Measurements from ENCODE around the gene ATP5PB.

Gene ATP5PB

DNA sequence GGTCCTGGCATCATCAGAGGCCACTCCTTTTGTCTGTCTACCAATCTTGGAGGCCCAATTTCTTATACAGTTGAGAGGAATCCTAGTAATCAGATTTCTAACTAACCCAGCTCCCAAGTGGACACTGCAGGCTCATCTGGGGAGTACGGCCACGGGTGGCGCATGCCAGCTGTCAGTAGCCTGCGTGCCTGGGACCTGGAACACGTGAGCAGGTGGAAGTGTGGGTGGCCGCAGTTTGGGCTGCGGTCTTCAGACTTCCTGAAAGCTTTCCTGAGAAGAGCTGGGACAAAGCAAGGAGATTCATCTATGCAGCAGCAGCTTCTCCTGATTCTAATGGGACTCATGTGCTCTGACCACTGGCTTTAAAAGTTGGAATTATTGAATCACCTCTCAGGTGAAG lies 41.8 kb downstream of the ATP5PB start:
- H3K27ac ChIP-seq: no peak overlapping the region
- TF ChIP-seq ZFX (IDR thresholded peaks at IDR 0.05; ENCODE audit: borderline replicate concordance): no peak
- TF ChIP-seq, protein P1, sequence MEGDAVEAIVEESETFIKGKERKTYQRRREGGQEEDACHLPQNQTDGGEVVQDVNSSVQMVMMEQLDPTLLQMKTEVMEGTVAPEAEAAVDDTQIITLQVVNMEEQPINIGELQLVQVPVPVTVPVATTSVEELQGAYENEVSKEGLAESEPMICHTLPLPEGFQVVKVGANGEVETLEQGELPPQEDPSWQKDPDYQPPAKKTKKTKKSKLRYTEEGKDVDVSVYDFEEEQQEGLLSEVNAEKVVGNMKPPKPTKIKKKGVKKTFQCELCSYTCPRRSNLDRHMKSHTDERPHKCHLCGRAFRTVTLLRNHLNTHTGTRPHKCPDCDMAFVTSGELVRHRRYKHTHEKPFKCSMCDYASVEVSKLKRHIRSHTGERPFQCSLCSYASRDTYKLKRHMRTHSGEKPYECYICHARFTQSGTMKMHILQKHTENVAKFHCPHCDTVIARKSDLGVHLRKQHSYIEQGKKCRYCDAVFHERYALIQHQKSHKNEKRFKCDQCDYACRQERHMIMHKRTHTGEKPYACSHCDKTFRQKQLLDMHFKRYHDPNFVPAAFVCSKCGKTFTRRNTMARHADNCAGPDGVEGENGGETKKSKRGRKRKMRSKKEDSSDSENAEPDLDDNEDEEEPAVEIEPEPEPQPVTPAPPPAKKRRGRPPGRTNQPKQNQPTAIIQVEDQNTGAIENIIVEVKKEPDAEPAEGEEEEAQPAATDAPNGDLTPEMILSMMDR (IDR thresholded peaks at IDR 0.05): no peak

DNA sequence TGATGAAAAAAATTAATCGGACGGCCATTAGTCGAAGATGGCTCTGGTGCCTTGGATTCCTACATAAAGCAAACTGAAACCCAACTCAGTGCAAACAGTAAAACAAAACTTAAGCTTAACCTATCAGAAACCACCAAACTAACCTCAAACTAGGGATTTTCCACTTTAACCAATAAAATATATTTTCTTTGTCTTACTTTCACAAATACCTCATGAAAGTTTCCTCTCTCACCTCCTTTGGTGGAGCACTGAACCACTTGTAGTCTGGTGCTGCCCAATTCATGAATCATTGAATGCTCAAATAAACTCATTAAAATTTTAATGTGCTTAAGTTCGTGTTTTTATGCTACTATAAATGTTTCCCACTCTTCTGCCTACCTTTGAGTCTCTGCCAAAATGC lies 47.1 kb downstream of the ATP5PB start:
- no peak for TF ChIP-seq ZFX (IDR thresholded peaks at IDR 0.05; ENCODE audit: borderline replicate concordance)
- TF ChIP-seq, protein P1 (IDR thresholded peaks at IDR 0.05): no peak
- no peak overlapping the region for H3K27ac ChIP-seq

DNA sequence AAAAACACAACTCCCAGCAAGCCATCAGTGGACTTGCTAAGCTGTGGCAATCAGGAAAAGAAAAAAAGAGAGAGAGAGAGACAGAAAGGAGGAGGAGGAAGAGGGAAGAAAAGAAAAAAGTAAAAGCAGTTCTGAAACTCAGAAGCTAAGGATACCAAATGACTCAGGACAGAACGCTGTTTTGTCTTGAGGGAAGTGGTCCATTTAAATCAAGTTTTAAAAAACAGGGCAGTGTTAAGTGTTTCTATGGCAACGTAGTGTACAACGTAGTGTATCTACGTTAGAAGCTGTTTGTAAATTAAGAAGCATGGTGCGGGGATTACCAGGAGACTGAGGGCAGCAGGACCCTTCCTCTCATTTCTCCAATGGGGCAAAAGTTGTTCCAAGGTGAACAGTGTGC lies 48.3 kb downstream of the ATP5PB start:
- no peak overlapping the region for H3K27ac ChIP-seq
- TF ChIP-seq ZFX (IDR thresholded peaks at IDR 0.05; ENCODE audit: borderline replicate concordance): no peak
- TF ChIP-seq, protein P1 (IDR thresholded peaks at IDR 0.05): no peak

DNA sequence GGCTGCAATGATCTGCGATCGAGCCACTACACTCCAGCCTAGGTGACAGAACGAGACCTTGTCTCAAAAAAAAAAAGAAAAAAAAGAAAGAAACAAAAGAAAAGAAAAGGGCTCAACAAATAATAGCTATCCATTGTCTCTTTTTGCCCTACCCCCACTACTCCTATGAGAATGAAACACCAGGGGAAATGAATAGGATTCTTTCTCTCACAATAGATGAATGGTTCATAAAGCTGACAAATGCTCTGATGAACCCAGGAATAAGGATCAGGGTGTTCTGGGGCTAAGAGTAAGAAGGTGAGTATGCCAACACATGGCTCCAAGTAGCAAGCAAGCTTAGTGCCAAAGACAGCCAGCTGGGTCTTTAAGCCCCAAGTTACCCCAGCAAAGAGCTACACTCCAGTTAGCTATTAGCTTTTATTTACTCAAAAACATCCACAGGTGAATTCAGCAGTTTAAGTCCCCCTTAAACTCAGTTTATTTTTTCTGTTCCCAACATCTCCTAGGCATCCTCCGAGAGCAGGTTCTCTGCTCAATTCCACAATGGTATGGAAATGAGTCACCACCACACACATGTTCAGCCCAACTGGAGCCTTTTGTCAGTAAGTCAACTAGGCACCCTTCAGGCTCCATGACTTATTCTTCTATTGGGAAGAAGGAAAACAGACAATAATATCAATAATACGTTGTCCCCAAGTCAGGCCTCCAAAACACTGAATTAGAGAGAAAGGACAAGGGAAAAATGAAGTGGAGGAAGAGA lies 49.9 kb downstream of the ATP5PB start:
- no peak for TF ChIP-seq ZFX (IDR thresholded peaks at IDR 0.05; ENCODE audit: borderline replicate concordance)
- TF ChIP-seq, protein P1 (IDR thresholded peaks at IDR 0.05): no peak
- H3K27ac ChIP-seq: no peak overlapping the region

DNA sequence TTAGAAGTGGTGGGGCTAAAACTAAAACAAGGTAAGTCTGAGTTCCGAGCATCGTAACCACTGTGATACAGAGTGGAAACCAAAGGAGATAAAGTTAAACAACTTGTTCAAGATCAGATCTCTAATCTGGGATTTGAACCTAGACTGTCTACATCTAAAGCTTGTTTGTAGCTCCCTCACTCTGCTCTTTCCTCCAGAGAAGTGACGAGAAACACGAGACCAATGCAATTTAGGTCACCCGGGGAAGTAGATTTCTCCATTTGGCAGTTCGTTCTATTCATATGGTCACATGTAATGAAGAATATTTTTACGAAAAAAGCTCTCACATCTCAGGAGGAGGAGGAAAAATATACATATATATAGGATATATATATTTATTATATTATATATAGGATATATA lies 52.4 kb downstream of the ATP5PB start:
- no peak overlapping the region for H3K27ac ChIP-seq
- TF ChIP-seq ZFX (IDR thresholded peaks at IDR 0.05; ENCODE audit: borderline replicate concordance): no peak
- TF ChIP-seq, protein P1 (IDR thresholded peaks at IDR 0.05): no peak

- TF ChIP-seq, protein P1 (IDR thresholded peaks at IDR 0.05): no peak
- no peak for TF ChIP-seq ZFX (IDR thresholded peaks at IDR 0.05; ENCODE audit: borderline replicate concordance)
- H3K27ac ChIP-seq: no peak within 1 kb of the TSS
Measured at GRCh38 chr1:111503585-111504060, 54.4 kb downstream of the ATP5PB start, which contains the start of the genes ADORA3 and TMIGD3. Gene ADORA3 (minus strand): TSS chr1:111503633. CDS start chr1:111503354, 279 bp downstream. Gene TMIGD3 (minus strand): TSS chr1:111503633. CDS start chr1:111503354, 279 bp downstream.

DNA sequence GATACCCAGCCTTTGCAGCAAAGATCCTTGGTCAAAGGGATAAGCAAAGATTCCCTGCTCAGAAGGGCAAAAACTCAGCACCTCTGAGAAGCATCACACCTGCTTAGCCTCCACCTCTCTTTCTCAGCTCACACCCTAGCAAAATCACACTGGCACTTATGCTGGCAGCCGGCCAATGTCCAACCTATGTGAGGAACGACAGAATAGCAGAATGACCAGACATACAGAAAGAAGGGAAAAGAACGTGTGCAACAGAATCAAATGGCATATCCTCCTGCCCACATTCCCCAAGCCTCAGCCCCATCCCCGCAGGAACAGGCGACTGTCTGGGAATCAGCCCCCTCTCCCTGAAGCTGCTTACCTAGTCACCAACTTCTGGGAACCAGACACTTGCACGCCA lies 54.8 kb downstream of the ATP5PB start:
- no peak overlapping the region for H3K27ac ChIP-seq
- TF ChIP-seq, protein P1 (IDR thresholded peaks at IDR 0.05): no peak
- no peak for TF ChIP-seq ZFX (IDR thresholded peaks at IDR 0.05; ENCODE audit: borderline replicate concordance)

Measured in 22Rv1 (cell line).